ENCODE results near the gene CTNNBL1. TPM values are rescaled to one million over a fixed set of nuclear protein-coding genes. Genes with fewer than 3 reads are reported as not detected.

CTNNBL1 gene
- total RNA-seq, 3 donors from 2014 or later (not counting 1 experiment from before 2014, with no cell fraction given) = 59.1 to 75.6 (median 67.6) TPM

DNA sequence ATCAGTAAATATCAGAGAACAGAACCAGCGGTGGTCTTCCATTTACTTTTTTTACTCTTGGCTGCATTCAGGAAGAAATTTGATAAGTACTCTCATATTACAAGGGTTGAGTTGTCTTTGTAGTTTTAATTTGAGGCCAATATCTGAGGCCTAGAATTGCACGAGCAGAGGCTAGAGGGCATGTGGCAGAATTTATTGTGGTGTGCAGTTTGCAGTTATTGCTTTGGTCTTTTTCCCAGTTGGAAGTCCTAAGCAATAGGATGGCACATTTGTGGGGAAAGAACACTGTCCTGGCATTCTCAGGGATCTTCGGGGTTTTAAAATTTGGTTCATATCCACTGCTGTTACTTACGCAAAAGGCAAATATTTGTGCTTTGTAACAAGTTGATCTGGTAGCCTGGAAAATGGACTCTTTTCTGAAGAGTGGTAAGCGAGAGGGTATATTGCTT is 66.0 kb downstream of the CTNNBL1 start:
- no peak for TF ChIP-seq CTCF (IDR thresholded peaks at IDR 0.05)
- Histone ChIP-seq H3K27me3 (ENCODE audit: control insufficient read depth, insufficient read depth, low read length) (no peaks in the 10 kb centered on the region), H3K27ac (ENCODE audit: low read length) (no peak overlapping the region), H3K4me1 (ENCODE audit: control insufficient read depth, insufficient read depth, low read length) (no peaks in the 10 kb centered on the region), H3K36me3 (ENCODE audit: control insufficient read depth, insufficient read depth, low read length) (peaks cover 20% of the 10 kb centered on the region), H3K9me3 (ENCODE audit: control insufficient read depth, insufficient read depth, low read length) (no peaks in the 10 kb centered on the region), H3K4me3 (ENCODE audit: low read length) (no peak overlapping the region)
- Mint-ChIP-seq H3K4me1 (peaks cover 21 to 23% of the 10 kb centered on the region in 2 donors), H3K36me3 (peaks cover 14% of the 10 kb centered on the region), H3K9me3 (no peaks in the 10 kb centered on the region), H3K27ac (no peak overlapping the region), H3K27me3 (ENCODE audit: low read depth in 2 of 2) (no peaks in the 10 kb centered on the region), H3K4me3 (no peak overlapping the region)
- no peak for ATAC-seq
- DNase-seq = no peak
- WGBS (ENCODE audit: insufficient coverage) = over 99% methylated on average over 5 of the region's 5 CpGs
- intact Hi-C loops (cut with micrococcal nuclease) = no loop called here

DNA sequence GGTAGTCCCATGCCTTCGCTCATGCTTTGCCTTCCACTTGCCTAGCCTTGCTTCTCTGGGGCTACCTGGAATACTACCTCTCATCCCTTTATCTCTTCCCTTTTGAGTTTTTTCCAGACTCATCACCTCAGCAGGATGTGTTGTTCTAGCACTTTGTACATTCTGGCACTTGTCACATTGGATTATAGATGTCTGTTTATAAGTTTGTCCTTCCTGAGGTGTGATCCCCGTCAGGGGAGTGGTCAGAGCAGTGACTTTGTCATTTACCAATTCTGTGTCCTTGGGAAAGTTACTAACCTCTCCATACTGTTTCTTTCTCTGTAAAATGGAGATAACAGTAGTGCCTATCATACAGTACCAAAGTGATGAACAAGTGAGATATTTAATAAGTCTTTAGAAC is 66.5 kb downstream of the CTNNBL1 start:
- Histone ChIP-seq H3K36me3 (ENCODE audit: control insufficient read depth, insufficient read depth, low read length) (peaks cover 24% of the 10 kb centered on the region), H3K4me3 (ENCODE audit: low read length) (no peak overlapping the region), H3K27ac (ENCODE audit: low read length) (no peak overlapping the region), H3K9me3 (ENCODE audit: control insufficient read depth, insufficient read depth, low read length) (no peaks in the 10 kb centered on the region), H3K4me1 (ENCODE audit: control insufficient read depth, insufficient read depth, low read length) (no peaks in the 10 kb centered on the region), H3K27me3 (ENCODE audit: control insufficient read depth, insufficient read depth, low read length) (no peaks in the 10 kb centered on the region)
- Mint-ChIP-seq H3K27me3 (ENCODE audit: low read depth in 2 of 2) (no peaks in the 10 kb centered on the region), H3K4me3 (no peak overlapping the region), H3K27ac (no peak overlapping the region), H3K36me3 (peaks cover 14% of the 10 kb centered on the region), H3K4me1 (peaks cover 21 to 23% of the 10 kb centered on the region in 2 donors), H3K9me3 (no peaks in the 10 kb centered on the region)
- TF ChIP-seq CTCF (IDR thresholded peaks at IDR 0.05) = no peak
- no peak for ATAC-seq
- intact Hi-C loops (cut with micrococcal nuclease) = no loop called here
- DNase-seq = no peak
- 100% methylated on average over 2 of the region's 2 CpGs for WGBS (ENCODE audit: insufficient coverage)

- no peaks in the 10 kb centered on the region for H3K27me3 Mint-ChIP-seq (ENCODE audit: low read depth in 2 of 2)
- H3K4me3 Mint-ChIP-seq = no peak overlapping the region
- no peaks in the 10 kb centered on the region for H3K4me1 ChIP-seq (ENCODE audit: control insufficient read depth, insufficient read depth, low read length)
- H3K36me3 ChIP-seq (ENCODE audit: control insufficient read depth, insufficient read depth, low read length) = peaks cover 29% of the 10 kb centered on the region
- no peak for DNase-seq
- H3K36me3 Mint-ChIP-seq = peaks cover 7% of the 10 kb centered on the region
- peaks cover 6 to 17% of the 10 kb centered on the region in 2 donors for H3K4me1 Mint-ChIP-seq
- no peak overlapping the region for H3K27ac ChIP-seq (ENCODE audit: low read length)
- 100% methylated on average over 3 of the region's 4 CpGs for WGBS (ENCODE audit: insufficient coverage)
- no peaks in the 10 kb centered on the region for H3K27me3 ChIP-seq (ENCODE audit: control insufficient read depth, insufficient read depth, low read length)
- H3K9me3 Mint-ChIP-seq = no peaks in the 10 kb centered on the region
- TF ChIP-seq CTCF (IDR thresholded peaks at IDR 0.05) = no peak
- H3K4me3 ChIP-seq (ENCODE audit: low read length) = no peak overlapping the region
- no peak overlapping the region for H3K27ac Mint-ChIP-seq
- H3K9me3 ChIP-seq (ENCODE audit: control insufficient read depth, insufficient read depth, low read length) = no peaks in the 10 kb centered on the region
- no peak for ATAC-seq
- intact Hi-C loops (cut with micrococcal nuclease) = no loop called here
These were observed 69.1 kb downstream of the CTNNBL1 start for GRCh38 chr20:37762716-37763485.

Data from natural killer cell (primary cell).